Left hindlimb (tissue), 1 donor: ENCODE data around the gene LITAFD.
A peak's percentile ranks its signal among the peaks of the same experiment; 100 is the strongest.
"Not testable (repeated sequence)": the region's sequence is repeated elsewhere in the genome, so short reads cannot be mapped to it uniquely, and the experiment has no call there.

Experiments
- DNase-seq: peaks from one replicate; pipeline ENCODE4 v3.0.0-alpha.2; 2018

Gene LITAFD

DNA sequence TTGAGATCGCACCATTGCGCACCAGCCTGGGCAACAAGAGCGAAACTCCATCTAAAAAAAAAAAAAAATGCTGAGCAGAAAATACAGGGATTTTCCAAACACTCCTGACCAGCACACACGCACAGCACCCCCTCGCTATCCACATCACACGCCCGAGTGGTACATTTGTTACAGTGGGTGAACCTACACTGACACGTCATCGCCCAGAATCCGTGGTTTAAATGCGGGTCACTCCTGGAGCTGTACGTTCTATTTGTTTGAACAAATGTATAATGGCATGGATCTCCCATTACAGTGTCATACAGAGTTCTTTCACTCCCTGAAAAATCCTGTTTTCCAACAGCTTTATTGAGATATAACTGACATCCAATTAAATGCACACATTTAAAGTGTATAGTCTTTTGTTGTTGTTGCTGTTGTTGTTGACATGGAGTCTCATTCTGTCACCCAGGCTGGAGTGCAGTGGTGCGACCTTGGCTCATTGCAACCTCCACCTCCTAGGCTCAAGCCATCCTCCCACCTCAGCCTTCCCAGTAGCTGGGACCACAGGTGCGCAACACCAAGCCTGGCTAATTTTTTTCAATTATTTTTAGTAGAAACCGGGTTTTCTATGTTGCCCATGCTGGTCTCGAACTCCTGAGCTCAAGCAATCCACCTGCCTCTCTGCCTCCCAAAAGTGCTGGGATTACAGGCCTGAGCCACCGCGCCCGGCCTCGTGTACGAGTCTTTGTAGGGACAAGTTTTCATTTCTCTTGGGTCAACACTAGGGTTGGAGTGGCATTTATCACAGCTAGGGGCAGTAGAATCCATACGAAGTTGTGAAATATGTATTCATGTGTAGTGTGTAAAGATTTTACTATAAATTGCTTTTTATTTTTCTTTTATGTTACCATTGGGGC lies 8.9 kb upstream of the LITAFD start:
- no peak for DNase-seq

DNA sequence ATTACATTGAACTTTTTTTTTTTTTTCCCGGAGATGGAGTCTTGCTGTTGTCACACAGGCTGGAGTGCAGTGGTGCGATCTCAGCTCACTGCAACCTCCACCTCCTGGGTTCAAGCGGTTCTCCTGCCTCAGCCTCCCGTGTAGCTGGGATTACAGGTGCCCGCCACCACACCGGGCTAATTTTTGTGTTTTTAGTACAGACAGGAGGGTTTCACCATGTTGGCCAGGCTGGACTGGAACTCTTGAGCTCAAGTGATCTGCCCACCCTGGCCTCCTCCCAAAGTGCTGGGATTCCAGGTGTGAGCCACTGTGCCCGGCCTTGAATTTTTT lies 8.3 kb upstream of the LITAFD start:
- not testable (repeated sequence) for DNase-seq

DNA sequence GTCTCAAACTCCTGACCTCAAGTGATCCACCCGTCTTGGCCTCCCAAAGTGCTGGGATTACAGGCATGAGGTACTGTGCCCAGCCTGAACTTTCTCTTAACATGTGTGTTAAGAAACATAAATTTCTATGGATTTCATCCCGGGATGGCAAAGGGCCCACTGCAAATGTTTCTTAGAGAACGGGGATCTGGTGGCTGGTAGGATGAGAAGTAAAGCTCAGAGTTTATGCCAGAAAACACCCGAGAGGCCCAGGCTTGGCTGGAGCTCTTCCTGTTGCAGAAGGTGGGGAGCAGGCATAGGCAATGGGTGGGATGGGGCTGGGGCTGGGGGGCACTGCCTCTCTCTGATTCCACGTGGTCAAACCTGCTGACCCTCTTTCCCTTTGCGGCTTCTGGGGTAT lies 7.8 kb upstream of the LITAFD start:
- DNase-seq, result peak; percentile 68

DNA sequence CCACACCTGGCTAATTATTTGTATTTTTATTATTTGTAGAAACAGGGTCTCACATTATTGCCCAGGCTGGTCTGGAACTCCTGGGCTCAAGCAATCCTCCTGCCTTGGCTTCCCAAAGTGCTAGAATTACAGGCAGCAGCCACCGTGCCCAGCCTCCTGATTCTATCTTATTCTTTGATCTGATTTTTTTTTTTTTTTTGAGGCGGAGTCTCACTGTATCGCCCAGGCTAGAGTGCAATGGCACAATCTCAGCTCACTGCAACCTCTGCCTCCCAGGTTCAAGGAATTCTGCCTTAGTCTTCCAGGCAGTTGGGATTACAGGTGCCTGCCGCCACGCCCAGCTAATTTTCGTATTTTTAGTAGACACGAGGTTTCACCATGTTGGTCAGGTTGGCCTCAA lies 6.8 kb upstream of the LITAFD start:
- DNase-seq, result not testable (repeated sequence)

DNA sequence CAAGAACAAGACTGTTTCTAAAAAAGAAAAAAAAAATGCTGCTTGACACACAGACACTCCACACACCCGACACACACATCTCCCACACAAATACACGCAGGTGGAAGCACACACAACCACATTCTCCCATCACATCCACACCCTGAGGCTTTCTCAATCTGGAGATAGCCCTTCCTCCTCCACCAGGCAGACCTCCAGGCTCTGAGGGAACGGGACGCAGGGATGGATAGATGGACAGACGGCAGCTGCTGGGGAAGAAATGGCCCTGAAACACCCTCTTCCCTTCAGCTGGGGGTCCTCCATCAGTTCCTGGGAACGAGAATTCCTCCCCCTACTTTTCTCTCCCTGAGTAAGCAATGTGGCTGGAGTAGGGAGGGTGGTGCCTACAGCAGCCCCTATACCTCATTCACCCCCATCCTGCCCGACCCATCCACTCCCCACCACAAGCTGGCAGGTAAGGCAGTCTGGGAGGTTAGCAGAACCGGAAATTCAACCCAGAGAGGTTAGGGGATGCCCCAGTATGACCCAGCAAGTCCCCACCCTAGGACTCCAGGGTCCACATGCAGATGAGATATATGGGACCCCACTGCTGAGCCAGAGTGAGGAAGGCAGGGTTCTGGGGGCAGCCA lies 4.1 kb upstream of the LITAFD start:
- DNase-seq, result peak; percentile 24

DNA sequence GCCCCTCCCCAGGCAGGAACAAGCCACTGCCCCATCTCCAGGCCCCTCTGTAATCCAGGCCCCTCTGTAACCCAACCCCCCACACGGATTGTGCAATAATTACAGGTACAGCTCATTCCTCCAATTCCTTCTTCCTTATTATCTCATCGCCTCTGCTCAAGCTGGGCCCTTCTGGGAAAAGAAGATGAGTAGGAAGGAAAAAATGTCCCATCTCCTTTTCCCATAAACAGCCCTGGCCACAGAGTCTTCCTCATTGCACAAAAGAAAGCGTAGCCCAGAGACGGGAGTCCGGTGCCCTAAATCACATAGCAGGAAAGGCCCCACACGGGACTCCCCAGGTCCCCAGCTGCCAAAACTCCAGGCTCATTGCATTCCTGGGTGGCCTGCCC lies 3.6 kb upstream of the LITAFD start:
- peak; percentile 21 for DNase-seq

DNA sequence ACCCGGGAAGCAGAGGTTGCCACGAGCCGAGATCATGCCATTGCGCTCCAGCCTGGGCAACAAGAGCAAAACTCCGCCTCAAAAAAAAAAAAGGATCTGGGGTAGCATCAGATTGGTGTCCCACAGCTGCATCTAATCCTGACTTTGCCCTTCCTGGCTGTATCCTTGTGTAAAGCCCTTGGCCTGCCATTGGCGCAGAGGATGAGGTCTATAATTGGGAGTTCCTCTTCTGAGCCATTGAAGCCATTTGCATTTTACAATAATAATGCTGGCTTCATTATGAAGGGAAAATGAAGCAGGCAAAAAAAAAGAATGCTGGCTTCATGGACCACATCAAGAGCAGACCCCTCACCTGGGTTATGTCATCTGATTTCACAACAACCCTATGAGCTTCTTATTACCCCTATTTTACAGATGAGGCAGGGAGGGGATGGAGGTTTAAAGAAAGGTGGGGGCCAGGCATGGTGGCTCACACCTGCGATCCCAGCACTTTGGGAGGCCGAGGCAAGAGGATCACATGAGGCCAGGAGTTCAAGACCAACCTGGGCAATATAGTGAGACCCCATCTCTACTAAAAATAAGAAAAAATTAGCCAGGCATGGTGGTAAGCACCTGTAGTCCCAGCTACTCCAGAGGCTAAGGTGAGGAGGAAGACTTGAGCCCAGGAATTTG lies 1.2 kb upstream of the LITAFD start:
- peak; percentile 23 for DNase-seq

DNA sequence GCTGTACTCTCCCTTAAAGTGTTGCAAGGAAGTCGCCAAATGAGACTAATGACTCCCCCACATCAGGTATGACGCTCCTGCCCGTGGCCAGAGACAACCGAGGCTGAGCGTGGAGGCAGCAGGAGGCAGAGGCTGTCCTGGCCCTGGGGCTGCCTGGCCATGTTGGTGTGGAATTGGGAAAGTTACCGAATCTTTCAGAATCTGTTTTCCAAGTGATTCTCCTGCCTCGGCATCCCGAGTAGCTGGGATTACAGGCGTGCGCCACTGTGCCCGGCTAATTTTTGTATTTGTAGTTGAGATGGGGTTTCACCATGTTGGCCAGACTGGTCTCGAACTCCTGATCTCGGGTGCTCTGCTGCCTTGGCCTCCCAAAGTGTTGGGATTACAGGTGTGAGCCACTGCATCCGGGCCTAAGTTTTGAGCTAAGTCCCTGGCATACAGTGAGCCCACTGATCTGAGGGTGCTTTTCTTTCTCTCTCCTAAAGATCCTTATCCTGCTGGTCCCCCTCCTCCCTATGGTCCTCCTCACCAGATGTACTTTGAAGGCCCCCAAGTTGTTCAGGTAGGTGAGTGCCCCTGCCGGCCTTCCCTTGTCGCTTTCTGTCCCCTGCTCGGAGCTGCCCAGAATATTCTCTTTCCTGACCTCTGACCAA lies 700 bp downstream of the LITAFD start:
- no peak for DNase-seq

DNA sequence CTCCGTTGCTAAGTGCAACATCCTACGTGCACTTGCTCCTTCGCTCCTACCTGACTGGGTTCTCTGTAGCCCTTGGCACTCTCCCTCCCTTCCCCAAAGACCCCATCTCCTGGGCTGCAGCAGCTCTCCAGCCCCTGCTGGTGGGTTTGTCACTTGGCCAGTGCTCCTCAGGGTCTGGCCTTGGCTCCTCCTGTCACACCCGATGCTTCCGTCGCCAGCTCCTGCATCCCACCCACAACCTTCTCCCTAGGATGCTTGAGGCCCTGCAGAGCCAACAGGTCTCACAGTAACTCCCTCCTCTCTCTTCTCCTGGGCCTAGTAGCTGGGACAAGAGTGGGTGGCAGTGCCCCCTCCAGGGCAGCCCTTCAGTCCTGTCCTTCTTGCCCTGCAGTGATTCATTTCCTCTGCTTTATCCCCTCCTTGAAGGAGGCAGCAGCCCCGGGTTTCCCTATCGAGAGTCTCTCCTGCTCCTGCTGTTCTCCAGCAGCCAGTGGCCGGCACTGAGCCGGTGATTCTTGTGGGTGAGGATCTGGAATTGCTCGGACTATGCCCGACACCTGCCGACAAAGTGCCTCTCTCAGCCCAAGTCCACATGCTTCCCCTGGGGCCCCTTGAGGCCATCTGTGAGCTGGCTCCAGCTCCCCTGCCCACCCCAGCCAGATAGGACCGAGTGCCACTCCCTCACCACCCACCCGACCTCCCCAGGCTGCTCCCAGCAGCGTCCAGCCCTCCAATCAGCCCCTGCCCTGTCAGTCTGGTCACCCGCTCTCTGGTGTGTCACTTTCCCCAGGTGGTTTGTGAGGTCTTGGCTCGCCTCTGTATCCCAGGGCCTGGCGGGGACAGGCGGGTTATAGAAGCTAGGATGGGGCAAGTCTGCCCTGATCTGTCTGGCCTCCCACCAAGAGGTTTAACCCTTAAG lies 3.8 kb downstream of the LITAFD start:
- peak; percentile 36 for DNase-seq

DNA sequence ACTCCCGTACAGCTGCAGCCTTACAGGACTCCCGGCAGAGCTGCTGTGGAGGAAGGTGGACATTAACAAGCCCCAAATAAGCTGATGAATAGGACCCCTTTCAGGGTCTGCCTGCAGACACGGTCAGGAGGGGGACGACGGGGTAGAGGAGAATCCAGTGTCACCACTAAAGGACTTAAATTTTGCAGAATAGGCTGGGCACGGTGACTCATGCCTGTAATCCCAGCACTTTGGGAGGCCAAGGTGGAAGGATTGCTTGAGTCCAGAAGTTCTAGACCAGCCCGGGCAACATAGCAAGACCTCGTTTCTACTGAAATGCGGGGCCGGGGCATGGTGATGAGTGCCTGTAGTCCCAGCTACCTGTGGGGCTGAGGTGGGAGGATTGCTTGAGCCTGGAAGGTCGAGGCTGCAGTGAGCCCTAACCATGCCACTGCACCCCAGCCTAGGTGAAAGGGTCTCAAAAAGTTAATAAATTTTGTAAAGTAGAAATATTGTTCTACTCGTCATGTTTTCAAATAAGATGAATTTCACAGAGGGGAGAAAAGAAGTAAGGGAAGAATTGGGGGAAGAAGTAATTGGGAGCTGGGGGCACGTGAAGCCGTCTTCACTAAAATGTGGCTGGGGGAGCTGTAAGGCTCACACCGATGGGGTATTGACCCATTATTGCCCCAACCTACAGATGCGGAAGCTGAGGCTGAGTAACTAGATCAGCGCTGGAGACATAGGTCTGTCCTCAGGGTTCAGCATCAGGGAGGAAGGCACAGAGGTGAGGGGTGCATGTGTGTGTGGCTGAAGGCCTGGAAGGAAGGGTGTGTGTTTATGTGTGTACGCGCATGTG lies 4.7 kb downstream of the LITAFD start:
- DNase-seq, result no peak

DNA sequence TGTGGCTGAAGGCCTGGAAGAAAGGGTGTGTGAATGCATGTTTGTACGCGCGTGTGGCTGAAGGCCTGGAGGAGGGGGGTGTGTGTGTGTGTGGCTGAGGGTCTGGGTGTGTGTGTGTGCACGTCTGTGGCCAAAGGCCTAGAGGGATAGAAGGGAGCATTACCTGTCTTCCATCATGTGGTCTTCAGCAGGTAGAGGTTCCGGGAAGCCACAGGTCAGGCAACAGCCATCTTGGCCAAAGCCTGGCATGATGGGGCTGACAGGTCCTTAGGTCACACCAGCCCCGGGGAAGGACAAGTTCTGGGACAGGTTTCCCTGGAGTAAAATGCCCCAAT lies 5.2 kb downstream of the LITAFD start:
- DNase-seq, result peak; percentile 27

DNA sequence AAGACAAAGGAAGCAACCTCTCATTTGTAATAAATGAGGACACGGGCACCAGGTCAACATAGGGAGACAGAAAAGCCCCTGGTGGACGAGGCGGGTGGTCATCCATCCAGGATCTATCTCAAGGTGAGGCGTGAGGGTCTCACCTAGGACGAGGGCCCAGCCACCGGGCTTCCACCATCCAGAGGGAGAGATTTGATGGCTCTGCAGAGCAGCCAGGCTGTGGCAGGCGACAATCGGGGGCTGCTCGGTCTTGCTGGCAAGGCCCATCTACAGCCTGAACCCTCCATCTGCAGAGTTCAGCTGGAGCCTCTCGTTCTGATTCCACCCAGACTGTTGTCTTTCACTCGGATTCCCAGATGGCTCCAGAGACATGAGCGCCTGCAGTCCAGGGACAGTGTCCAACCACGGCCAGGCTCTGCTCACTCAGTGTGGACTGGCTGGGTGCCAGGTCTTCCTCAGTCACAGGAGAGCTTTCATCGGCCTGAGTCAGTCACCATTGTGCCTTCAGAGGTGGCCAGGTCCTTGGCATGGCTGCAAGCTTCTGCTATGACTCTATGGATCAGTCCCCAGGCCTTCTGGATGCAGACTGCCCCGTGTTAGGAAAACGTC lies 5.9 kb downstream of the LITAFD start:
- peak; percentile 41 for DNase-seq

DNA sequence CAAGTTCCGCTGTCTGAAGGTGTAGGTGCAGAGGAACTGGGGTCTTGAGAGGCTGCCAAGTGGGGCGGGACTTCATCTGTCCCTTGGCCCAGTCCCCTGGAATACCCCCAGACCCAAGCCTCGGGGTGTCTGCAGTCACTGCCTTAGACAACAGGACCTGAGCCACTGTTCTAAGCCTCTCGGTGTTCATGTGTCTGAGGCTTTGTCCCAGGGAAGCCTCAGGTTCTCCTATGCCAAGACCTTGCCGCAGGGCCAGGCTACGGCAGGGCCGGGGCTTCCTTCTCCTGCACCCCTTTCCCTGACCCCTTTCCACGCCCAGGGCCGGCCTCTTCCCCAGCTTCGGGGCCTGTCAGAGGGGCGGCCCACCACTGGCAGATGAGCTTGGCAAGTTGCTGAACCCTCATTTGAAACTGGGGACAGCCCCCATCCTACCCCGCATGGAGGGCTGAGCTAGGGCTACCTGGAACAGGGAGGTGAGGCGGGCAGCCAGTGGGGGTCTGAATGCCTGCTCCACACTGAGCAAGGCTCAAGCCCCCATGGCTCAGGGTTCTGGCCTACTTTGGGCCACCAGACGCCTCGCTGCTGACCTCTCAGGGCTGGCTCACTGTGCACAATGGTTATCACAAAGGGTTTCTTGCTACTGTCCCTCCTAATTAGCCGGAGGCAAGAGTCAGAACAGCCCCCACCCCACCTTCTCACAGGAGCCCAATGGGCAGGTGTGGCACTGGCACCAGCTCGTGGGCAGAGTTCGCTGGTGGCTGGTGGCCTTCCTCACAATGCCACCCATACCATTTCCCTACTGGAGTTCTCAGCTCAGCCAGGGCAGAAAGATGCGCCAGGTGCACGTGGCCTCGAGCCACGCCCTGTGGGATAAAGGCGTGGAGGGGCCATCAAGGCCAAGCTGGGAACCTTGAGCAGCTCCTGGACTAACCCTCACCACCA lies 7.1 kb downstream of the LITAFD start:
- no peak for DNase-seq

DNA sequence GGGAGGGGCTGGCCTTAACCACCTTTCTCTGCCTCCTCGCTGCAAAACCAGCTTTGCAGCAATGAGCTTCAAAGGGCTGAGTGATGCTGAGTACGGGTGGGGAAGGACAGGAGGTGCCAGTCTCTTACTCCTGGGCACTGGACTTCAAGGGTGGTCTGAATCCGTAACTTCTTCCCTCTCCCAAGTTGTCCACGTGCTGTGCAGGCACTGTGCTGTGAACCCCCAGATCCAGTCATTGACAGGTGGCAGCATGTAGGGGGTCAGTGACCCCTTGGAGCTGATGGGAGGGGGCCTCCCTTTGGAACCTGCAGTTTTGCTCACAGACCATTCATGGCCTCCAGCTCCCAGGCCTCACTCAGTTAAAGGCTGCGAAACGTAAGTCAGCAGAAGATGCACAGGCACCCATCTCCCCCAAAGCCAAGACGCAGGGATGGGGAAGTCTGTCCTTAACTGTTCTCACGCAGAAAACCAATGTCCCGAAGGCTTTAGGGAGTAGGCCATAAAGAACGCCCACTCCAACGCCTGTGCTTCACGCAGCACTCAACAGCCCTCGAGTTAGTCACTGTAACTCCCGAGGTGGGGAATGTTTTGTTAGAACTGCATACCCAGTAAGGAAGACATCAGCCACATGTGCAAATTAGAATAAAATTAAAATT lies 7.9 kb downstream of the LITAFD start:
- DNase-seq, result no peak

DNA sequence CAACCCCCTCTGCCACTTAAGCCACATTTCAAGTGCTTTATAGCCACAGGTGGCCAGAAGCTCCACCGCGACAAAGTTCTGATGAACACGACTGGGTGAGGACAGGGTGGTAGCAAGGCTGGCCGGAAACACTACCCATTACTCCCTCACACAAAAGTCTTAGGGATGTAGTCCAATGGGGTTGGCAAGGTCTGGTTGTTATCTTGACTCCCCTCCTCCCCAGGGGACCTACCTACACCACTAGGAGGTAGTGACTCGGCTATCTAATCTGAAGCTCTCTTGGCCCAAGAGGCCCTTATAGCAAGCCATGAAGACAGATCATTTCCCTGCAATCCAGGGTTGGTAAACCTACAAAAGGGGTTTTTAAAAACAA lies 8.4 kb downstream of the LITAFD start:
- DNase-seq, result no peak

DNA sequence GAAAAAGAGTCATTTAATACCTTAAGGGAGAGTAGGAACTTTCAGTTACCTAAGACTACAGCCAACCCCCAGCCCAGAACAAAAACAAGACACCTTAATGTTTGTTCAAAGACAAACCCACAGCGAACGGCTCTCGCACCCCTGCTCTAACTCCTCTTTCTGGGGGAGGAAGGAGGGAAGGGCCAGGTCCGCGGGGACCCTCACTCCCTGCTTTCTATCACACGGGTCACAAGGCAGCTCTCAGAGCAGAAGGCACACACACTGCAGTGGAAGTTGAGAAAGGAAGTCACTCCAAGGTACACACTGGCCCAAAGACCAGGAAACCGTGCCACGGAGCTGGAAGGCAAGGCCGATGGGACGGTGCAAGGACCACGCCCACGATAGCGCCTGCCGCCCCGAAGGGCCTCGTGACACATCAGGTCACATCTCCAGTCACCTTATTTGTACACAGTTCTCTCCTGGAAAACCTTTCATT lies 10.0 kb downstream of the LITAFD start:
- DNase-seq, result no peak

DNA sequence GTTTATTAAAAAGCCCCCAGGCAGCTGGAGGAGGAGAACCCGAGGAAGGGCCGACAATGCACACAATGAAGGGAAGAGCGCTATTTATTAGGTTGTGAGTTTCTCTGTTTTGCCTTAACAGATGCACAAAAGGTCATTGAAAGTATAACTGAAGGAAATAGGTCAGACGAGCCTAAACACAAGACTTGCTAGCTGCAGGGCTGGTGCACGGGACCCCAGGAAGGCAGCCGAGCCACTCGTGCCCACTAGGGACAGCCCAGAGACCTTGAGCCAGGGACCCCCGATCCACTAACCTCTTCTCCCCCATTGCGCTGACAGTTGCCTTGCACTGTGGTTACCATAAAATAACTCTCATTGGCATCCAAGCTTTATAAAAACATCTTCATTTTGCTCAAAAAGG lies 11.3 kb downstream of the LITAFD start:
- DNase-seq, result no peak

DNA sequence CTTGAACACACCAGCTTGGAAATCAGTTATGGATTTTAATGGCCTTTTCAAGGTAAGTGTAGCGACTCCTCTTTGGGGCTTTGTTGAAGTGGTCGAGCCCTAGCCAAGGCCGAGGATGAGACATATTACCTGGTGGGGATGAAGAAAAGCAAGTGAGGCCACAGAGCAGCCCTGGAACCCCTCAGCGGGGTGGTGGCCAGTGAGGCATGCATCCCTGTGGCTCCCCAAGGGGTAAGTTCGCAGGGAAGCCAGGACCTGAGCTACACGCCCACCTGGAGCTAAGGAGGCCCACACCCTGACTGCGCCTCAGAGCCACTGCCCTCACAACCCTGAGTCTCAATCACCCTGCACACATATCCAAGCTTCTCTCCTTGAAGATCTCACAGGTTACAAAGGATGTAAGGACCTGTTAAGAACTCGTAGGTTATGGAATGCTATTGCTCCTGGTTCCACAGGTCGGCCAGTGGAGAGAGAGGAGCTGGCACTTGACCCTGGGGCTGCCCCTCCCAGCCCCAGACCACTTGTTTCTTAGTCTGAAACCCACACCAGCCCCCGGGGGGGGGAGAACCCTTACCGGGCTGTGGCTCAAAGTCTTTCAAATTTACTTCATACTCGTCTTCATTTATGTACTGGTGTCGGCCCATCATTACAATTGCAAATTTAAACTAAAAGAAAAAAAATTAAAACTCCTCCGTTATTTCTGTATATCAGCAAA lies 12.0 kb downstream of the LITAFD start:
- no peak for DNase-seq
